HEK293 (cell line): ENCODE measurements around the gene USP24.

Source experiments
- CTCF ChIA-PET: fragments of 350-600 bp; formaldehyde crosslinking; extraction: SDS; loops from one replicate; lab custom pipeline; 2021; ENCODE audit warnings: antibody characterized with exemption; lab: Yijun Ruan, JAX
- POLR2A ChIA-PET: fragments of 300-600 bp; formaldehyde crosslinking; extraction: SDS; loops from one replicate; lab custom pipeline; 2020; ENCODE audit warnings: antibody characterized with exemption, inconsistent platforms; lab: Yijun Ruan, JAX
- H3K27ac ChIP-seq: fragments of 200-500 bp; sonication (Bioruptor generic); 2 replicates; pipeline ENCODE4 v1.5.1; 2014; ENCODE audit warnings: low read depth, low read length, control low read depth, inconsistent platforms; ENCODE audit errors: extremely low read depth
- H3K36me3 ChIP-seq, 2 experiments: fragments of 200-500 bp in 1 of 2; sonication (Bioruptor generic) in 1 of 2; 1 replicate in 1 of 2; 2 replicates in 1 of 2; pipeline ENCODE4 v1.5.1; 2014 to 2017; ENCODE audit warnings: inconsistent platforms in 2 of 2, low read length in 2 of 2; ENCODE audit not compliant: control insufficient read depth in 2 of 2, insufficient read depth in 1 of 2
- H3K4me1 ChIP-seq: fragments of 200-500 bp; sonication (Bioruptor generic); 2 replicates; pipeline ENCODE4 v1.5.1; 2014; ENCODE audit warnings: mild to moderate bottlenecking, low read length, inconsistent platforms; ENCODE audit not compliant: control insufficient read depth, insufficient read depth
- H3K4me3 ChIP-seq: 2 replicates; pipeline ENCODE4 v1.5.1; 2011; ENCODE audit warnings: low read depth, mild to moderate bottlenecking, control low read depth, low read length, moderate library complexity
- H3K9me3 ChIP-seq: fragments of 200-500 bp; sonication (Bioruptor generic); 2 replicates; pipeline ENCODE4 v1.5.1; 2014; ENCODE audit warnings: low read depth, low read length, inconsistent platforms; ENCODE audit not compliant: control insufficient read depth, insufficient read depth
- EGR2 ChIP-seq: fragments of 450-650 bp; formaldehyde crosslinking; IDR thresholded peaks from 2 replicates; pipeline ENCODE4 v1.5.1; 2016; ENCODE audit warnings: low read depth, missing biosample characterization, missing genetic modification characterization
- GLI2 ChIP-seq: fragments of 450-650 bp; formaldehyde crosslinking; IDR thresholded peaks from 2 replicates; pipeline ENCODE4; 2017; ENCODE audit warnings: missing biosample characterization, missing genetic modification characterization, low read depth, borderline replicate concordance
- GLI4 ChIP-seq: fragments of 450-650 bp; formaldehyde crosslinking; IDR thresholded peaks from 2 replicates; pipeline ENCODE4 v1.5.1; 2016; ENCODE audit warnings: missing biosample characterization, missing genetic modification characterization
- HOXD13 ChIP-seq: sonication (generic); formaldehyde crosslinking; IDR thresholded peaks from 2 replicates; pipeline ENCODE4 v1.8.0; 2022; ENCODE audit warnings: missing genetic modification reagents, borderline replicate concordance
- KLF8 ChIP-seq: fragments of 450-650 bp; formaldehyde crosslinking; IDR thresholded peaks from 2 replicates; pipeline ENCODE4 v1.5.1; 2016; ENCODE audit warnings: missing biosample characterization, missing genetic modification characterization
- REPIN1 ChIP-seq: fragments of 450-650 bp; formaldehyde crosslinking; IDR thresholded peaks from 2 replicates; pipeline ENCODE4 v1.5.1; 2017; ENCODE audit warnings: missing biosample characterization, missing genetic modification characterization, low read depth
- SP2 ChIP-seq: fragments of 450-650 bp; formaldehyde crosslinking; IDR thresholded peaks from 2 replicates; pipeline ENCODE4 v1.5.1; 2016; ENCODE audit warnings: missing biosample characterization, missing genetic modification characterization
- TRIM28 ChIP-seq: IDR thresholded peaks from 2 replicates; pipeline ENCODE4 v1.6.1; 2011; ENCODE audit warnings: low read length, control low read depth, borderline replicate concordance
- ZBTB1 ChIP-seq: fragments of 450-650 bp; formaldehyde crosslinking; IDR thresholded peaks from 2 replicates; pipeline ENCODE4 v1.5.1; 2016; ENCODE audit warnings: missing biosample characterization, missing genetic modification characterization
- ZBTB20 ChIP-seq: fragments of 450-650 bp; formaldehyde crosslinking; IDR thresholded peaks from 2 replicates; pipeline ENCODE4 v1.5.1; 2016; ENCODE audit warnings: missing biosample characterization, missing genetic modification characterization
- ZFHX2 ChIP-seq: fragments of 450-650 bp; formaldehyde crosslinking; conservative IDR thresholded peaks from 2 replicates; pipeline ENCODE4 v1.5.1; 2016; ENCODE audit warnings: missing biosample characterization, missing genetic modification characterization
- ZFP3 ChIP-seq: fragments of 450-650 bp; formaldehyde crosslinking; IDR thresholded peaks from 2 replicates; pipeline ENCODE4 v1.5.1; 2016; ENCODE audit warnings: low read depth, missing biosample characterization, missing genetic modification characterization
- ZNF112 ChIP-seq: fragments of 450-650 bp; formaldehyde crosslinking; IDR thresholded peaks from 2 replicates; pipeline ENCODE4 v1.5.0; 2017; ENCODE audit warnings: missing biosample characterization, missing genetic modification characterization
- ZNF121 ChIP-seq: fragments of 450-650 bp; formaldehyde crosslinking; IDR thresholded peaks from 2 replicates; pipeline ENCODE4 v1.5.1; 2016; ENCODE audit warnings: missing biosample characterization, missing genetic modification characterization
- ZNF140 ChIP-seq: fragments of 450-650 bp; formaldehyde crosslinking; IDR thresholded peaks from 2 replicates; pipeline ENCODE4 v1.5.1; 2016; ENCODE audit warnings: missing biosample characterization, missing genetic modification characterization
- ZNF157 ChIP-seq: fragments of 450-650 bp; formaldehyde crosslinking; IDR thresholded peaks from 2 replicates; pipeline ENCODE4 v1.5.1; 2016; ENCODE audit warnings: missing biosample characterization, missing genetic modification characterization
- ZNF16 ChIP-seq: fragments of 450-650 bp; formaldehyde crosslinking; IDR thresholded peaks from 2 replicates; pipeline ENCODE4 v1.5.1; 2016; ENCODE audit warnings: low read depth, missing biosample characterization, missing genetic modification characterization
- ZNF169 ChIP-seq: fragments of 450-650 bp; formaldehyde crosslinking; IDR thresholded peaks from 2 replicates; pipeline ENCODE4 v1.5.1; 2016; ENCODE audit warnings: missing biosample characterization, missing genetic modification characterization
- ZNF19 ChIP-seq: fragments of 450-650 bp; formaldehyde crosslinking; IDR thresholded peaks from 2 replicates; pipeline ENCODE4; 2016; ENCODE audit warnings: missing biosample characterization, missing genetic modification characterization, low read depth
- ZNF211 ChIP-seq: fragments of 450-650 bp; formaldehyde crosslinking; IDR thresholded peaks from 2 replicates; pipeline ENCODE4 v1.5.1; 2016; ENCODE audit warnings: low read depth, missing biosample characterization, missing genetic modification characterization
- ZNF266 ChIP-seq: fragments of 450-650 bp; formaldehyde crosslinking; IDR thresholded peaks from 2 replicates; pipeline ENCODE4 v1.5.1; 2016; ENCODE audit warnings: missing biosample characterization, missing genetic modification characterization, low read depth
- ZNF391 ChIP-seq: fragments of 450-650 bp; formaldehyde crosslinking; IDR thresholded peaks from 2 replicates; pipeline ENCODE4 v1.5.1; 2016; ENCODE audit warnings: low read depth, missing biosample characterization, missing genetic modification characterization, borderline replicate concordance
- ZNF416 ChIP-seq: fragments of 450-650 bp; formaldehyde crosslinking; IDR thresholded peaks from 2 replicates; pipeline ENCODE4 v1.5.1; 2016; ENCODE audit warnings: missing biosample characterization, missing genetic modification characterization
- ZNF48 ChIP-seq: fragments of 450-650 bp; formaldehyde crosslinking; IDR thresholded peaks from 2 replicates; pipeline ENCODE4 v1.5.1; 2016; ENCODE audit warnings: missing biosample characterization, missing genetic modification characterization
- ZNF571 ChIP-seq: fragments of 450-650 bp; formaldehyde crosslinking; IDR thresholded peaks from 2 replicates; pipeline ENCODE4 v1.5.0; 2017; ENCODE audit warnings: missing biosample characterization, missing genetic modification characterization
- ZNF658 ChIP-seq: fragments of 450-650 bp; formaldehyde crosslinking; IDR thresholded peaks from 2 replicates; pipeline ENCODE4; 2016; ENCODE audit warnings: missing biosample characterization, missing genetic modification characterization
- ZSCAN30 ChIP-seq: fragments of 450-650 bp; IDR thresholded peaks from 2 replicates; pipeline ENCODE4 v1.5.1; 2018; ENCODE audit warnings: missing biosample characterization, mild to moderate bottlenecking, missing genetic modification characterization, moderate library complexity
- TF ChIP-seq, protein P1 (sequence below): fragments of 450-650 bp; formaldehyde crosslinking; IDR thresholded peaks from 2 replicates; pipeline ENCODE4 v1.5.1; 2017; ENCODE audit warnings: missing biosample characterization, missing genetic modification characterization
- TF ChIP-seq, protein P2 (sequence below): fragments of 450-650 bp; formaldehyde crosslinking; IDR thresholded peaks from 2 replicates; pipeline ENCODE4 v1.5.1; 2017; ENCODE audit warnings: missing biosample characterization, missing genetic modification characterization
- TF ChIP-seq, protein P3 (sequence below): fragments of 450-650 bp; formaldehyde crosslinking; IDR thresholded peaks from 2 replicates; pipeline ENCODE4 v1.5.1; 2016; ENCODE audit warnings: missing biosample characterization, missing genetic modification characterization
- TF ChIP-seq, protein P4 (sequence below): fragments of 450-650 bp; formaldehyde crosslinking; IDR thresholded peaks from 2 replicates; pipeline ENCODE4 v1.5.1; 2016; ENCODE audit warnings: missing biosample characterization, missing genetic modification characterization
- TF ChIP-seq, protein P5 (sequence below): fragments of 450-650 bp; formaldehyde crosslinking; IDR thresholded peaks from 2 replicates; pipeline ENCODE4 v1.5.1; 2016; ENCODE audit warnings: missing biosample characterization, missing genetic modification characterization

Gene USP24

DNA sequence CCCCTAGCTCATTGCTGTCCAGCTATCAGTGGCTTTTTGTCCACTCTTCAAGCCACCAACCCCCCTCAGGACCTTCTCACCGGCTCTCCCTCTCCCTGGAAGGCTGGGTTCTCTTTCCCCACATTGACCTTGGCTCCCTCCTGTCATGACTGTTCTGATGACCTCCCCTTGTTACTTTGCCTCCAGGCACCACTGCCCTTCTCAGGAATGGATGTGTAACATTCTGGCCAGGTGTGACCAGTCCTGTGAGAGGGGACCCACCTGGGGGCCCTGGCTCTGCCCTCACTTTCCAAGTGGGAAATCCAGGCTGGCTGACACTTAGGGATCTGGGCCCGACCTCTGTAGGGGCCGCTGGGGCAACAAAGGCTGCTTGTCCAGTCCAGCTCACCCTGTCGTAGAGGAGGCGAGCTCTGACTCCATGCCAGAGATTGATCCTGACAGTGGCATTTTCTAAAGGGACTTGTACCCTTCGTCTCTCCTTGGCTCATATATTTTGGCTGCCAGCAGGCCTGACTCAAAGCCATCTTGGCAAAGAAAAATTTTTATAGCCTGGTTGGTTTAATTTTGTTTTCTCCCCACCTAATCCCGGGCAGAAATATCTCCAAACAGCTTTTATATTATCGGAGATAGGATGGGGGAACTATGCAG lies 37.9 kb upstream of the USP24 start:
- H3K36me3 ChIP-seq = no peaks in the 10 kb centered on the region
- H3K4me1 ChIP-seq = no peaks in the 10 kb centered on the region
- no peak overlapping the region for H3K4me3 ChIP-seq
- ChIA-PET CTCF (interaction anchor here (0.7 kb wide), 1 partner anchor 78 kb away, joined by 3 read pairs; no protein-coding TSS in a partner anchor), POLR2A (no interaction called here)
- no peaks in the 10 kb centered on the region for H3K9me3 ChIP-seq
- TF ChIP-seq GLI4 (tag by site-specific recombination) = no peak
- no peak for TF ChIP-seq ZNF19
- TF ChIP-seq ZNF157 (tag by site-specific recombination) = no peak
- TF ChIP-seq SP2 = no peak
- no peak for TF ChIP-seq KLF8 (tag by site-specific recombination)
- TF ChIP-seq, protein P1, sequence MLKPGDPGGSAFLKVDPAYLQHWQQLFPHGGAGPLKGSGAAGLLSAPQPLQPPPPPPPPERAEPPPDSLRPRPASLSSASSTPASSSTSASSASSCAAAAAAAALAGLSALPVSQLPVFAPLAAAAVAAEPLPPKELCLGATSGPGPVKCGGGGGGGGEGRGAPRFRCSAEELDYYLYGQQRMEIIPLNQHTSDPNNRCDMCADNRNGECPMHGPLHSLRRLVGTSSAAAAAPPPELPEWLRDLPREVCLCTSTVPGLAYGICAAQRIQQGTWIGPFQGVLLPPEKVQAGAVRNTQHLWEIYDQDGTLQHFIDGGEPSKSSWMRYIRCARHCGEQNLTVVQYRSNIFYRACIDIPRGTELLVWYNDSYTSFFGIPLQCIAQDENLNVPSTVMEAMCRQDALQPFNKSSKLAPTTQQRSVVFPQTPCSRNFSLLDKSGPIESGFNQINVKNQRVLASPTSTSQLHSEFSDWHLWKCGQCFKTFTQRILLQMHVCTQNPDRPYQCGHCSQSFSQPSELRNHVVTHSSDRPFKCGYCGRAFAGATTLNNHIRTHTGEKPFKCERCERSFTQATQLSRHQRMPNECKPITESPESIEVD = no peak
- TF ChIP-seq ZNF211 (tag by site-specific recombination) = no peak
- no peak for TF ChIP-seq EGR2 (tag by site-specific recombination)
- TF ChIP-seq ZFHX2 (tag by site-specific recombination) = no peak
- TF ChIP-seq TRIM28 = no peak
- TF ChIP-seq ZNF48 (tag by site-specific recombination) = no peak
- no peak for TF ChIP-seq REPIN1 (tag by site-specific recombination)
- TF ChIP-seq, protein P2, sequence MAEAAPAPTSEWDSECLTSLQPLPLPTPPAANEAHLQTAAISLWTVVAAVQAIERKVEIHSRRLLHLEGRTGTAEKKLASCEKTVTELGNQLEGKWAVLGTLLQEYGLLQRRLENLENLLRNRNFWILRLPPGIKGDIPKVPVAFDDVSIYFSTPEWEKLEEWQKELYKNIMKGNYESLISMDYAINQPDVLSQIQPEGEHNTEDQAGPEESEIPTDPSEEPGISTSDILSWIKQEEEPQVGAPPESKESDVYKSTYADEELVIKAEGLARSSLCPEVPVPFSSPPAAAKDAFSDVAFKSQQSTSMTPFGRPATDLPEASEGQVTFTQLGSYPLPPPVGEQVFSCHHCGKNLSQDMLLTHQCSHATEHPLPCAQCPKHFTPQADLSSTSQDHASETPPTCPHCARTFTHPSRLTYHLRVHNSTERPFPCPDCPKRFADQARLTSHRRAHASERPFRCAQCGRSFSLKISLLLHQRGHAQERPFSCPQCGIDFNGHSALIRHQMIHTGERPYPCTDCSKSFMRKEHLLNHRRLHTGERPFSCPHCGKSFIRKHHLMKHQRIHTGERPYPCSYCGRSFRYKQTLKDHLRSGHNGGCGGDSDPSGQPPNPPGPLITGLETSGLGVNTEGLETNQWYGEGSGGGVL (tag by site-specific recombination) = no peak
- TF ChIP-seq, protein P3, sequence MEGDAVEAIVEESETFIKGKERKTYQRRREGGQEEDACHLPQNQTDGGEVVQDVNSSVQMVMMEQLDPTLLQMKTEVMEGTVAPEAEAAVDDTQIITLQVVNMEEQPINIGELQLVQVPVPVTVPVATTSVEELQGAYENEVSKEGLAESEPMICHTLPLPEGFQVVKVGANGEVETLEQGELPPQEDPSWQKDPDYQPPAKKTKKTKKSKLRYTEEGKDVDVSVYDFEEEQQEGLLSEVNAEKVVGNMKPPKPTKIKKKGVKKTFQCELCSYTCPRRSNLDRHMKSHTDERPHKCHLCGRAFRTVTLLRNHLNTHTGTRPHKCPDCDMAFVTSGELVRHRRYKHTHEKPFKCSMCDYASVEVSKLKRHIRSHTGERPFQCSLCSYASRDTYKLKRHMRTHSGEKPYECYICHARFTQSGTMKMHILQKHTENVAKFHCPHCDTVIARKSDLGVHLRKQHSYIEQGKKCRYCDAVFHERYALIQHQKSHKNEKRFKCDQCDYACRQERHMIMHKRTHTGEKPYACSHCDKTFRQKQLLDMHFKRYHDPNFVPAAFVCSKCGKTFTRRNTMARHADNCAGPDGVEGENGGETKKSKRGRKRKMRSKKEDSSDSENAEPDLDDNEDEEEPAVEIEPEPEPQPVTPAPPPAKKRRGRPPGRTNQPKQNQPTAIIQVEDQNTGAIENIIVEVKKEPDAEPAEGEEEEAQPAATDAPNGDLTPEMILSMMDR = no peak
- no peak for TF ChIP-seq ZNF16
- TF ChIP-seq ZNF391 (tag by site-specific recombination) = no peak
- no peak for TF ChIP-seq HOXD13 (CRISPR knock-in tag)
- no peak for TF ChIP-seq ZNF571 (tag by site-specific recombination)
- no peak for TF ChIP-seq ZNF266
- no peak for TF ChIP-seq GLI2
- TF ChIP-seq, all 188 proteins: peak for 0
- no peak overlapping the region for H3K27ac ChIP-seq

DNA sequence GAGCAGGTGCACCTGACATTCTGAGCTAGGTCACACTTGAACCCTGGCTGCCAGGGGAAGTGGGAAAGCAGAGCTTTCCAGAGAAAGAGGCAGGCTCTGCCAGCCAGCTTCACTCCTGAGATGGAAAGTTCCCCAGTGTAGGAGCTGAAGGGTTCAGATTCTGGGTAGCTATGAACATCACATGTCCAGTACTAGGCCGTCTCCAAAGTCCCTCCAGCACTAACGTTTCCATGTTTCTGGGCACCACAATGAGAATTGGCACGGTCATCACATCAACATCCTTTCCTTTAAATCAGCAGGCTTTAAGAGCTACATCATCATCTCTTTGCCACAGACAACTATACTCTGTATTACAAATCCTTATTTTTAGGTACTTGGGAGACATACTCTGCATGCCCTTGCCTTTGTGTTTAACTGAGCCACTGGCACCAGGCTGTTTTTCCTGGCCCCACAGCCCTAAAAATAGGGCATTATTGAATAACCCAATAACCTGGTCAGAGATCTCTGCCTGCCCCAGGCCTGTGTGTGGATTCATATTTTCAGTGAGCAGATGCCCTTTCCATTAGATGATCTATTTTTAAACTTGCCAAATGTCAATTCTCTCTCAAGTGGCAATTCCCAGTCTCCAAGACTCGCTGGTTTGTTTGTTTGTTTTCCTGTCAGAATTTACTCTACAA lies 35.4 kb upstream of the USP24 start:
- ChIA-PET CTCF (interaction anchor here (0.7 to 1.2 kb wide), 3 partner anchors 28 to 192 kb away, joined by 3 to 5 read pairs (median 4); no protein-coding TSS in a partner anchor), POLR2A (no interaction called here)
- Histone ChIP-seq H3K4me1 (no peaks in the 10 kb centered on the region), H3K27ac (no peak overlapping the region), H3K9me3 (no peaks in the 10 kb centered on the region), H3K4me3 (no peak overlapping the region), H3K36me3 (no peaks in the 10 kb centered on the region)
- no peak for TF ChIP-seq ZBTB1 (tag by site-specific recombination)
- TF ChIP-seq, protein P4, sequence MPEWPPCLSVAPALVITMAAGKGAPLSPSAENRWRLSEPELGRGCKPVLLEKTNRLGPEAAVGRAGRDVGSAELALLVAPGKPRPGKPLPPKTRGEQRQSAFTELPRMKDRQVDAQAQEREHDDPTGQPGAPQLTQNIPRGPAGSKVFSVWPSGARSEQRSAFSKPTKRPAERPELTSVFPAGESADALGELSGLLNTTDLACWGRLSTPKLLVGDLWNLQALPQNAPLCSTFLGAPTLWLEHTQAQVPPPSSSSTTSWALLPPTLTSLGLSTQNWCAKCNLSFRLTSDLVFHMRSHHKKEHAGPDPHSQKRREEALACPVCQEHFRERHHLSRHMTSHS (tag by site-specific recombination) = no peak
- no peak for TF ChIP-seq ZFP3 (tag by site-specific recombination)
- no peak for TF ChIP-seq ZNF140 (tag by site-specific recombination)
- TF ChIP-seq ZNF169 = no peak
- TF ChIP-seq ZNF112 (tag by site-specific recombination) = no peak
- no peak for TF ChIP-seq ZSCAN30 (tag by site-specific recombination)
- no peak for TF ChIP-seq ZBTB20 (tag by site-specific recombination)
- TF ChIP-seq, protein P5, sequence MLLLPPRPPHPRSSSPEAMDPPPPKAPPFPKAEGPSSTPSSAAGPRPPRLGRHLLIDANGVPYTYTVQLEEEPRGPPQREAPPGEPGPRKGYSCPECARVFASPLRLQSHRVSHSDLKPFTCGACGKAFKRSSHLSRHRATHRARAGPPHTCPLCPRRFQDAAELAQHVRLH (tag by site-specific recombination) = no peak
- TF ChIP-seq ZNF416 (tag by site-specific recombination) = no peak
- TF ChIP-seq ZNF121 (tag by site-specific recombination) = no peak
- no peak for TF ChIP-seq ZNF658 (tag by site-specific recombination)
